Measurements from ENCODE around the gene PILRB. TPM values are rescaled to one million over a fixed set of nuclear protein-coding genes. Genes with fewer than 3 reads are reported as not detected.
"Not testable (repeated sequence)": the region's sequence is repeated elsewhere in the genome, so short reads cannot be mapped to it uniquely, and the experiment has no call there.

PILRB gene
- total and polyA plus RNA-seq, 9 of the 15 experiments (the other 6 are each of a cell fraction or from before 2014, with no cell fraction given): 6.2 to 94.6 (median 37.0) TPM

DNA sequence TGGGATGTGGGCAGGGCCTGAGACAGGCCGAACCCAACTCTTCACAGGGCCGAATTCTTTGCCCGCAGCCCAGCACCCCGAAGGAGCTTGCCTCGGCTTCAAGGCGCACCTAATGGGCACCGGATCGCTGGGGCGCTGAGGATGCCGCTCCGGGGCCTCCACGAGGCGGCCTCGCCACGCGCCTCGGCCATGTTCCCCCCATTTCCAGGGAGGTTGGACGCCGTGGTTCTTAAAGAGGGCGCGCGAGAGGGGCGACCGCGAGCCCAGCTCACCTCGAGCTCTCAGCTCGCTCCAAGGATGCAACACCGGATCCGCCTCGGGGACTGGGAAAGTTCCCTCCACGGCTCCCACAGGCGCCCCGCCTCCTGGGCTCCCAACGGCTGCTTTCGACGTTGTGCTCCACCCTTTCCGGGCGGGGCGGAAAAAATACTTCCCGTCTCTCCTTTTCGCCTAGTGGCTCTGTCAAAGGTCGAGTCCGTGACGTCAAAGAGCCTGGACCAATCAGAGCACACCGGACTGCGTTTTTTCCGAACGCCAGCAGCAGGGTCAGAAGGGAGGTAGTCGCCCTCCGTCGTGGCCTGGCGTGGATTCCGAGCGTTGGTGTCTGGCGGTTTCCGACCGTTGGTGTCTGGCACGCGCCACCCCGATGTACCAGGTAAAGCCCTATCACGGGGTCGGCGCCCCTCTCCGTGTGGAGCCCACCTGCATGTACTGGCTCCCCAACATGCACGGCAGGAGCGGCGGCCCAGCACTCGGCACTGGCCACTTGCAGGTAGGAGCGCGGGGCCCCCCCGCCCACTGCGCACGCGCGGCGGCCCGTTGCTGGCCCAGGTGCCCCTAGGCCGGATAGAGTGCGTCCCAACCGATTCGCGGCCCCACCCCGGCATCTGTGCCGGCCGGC, 22.1 kb upstream of the PILRB start (continued):
- TF ChIP-seq POLR2AphosphoS5 (IDR thresholded peaks at IDR 0.05; ENCODE audit: control insufficient read depth, insufficient read depth, low read depth, low read length): peak; percentile 95
- peak; percentile 91 for TF ChIP-seq SP1 (CRISPR knock-in tag; IDR thresholded peaks at IDR 0.05)
- TF ChIP-seq, protein P1, sequence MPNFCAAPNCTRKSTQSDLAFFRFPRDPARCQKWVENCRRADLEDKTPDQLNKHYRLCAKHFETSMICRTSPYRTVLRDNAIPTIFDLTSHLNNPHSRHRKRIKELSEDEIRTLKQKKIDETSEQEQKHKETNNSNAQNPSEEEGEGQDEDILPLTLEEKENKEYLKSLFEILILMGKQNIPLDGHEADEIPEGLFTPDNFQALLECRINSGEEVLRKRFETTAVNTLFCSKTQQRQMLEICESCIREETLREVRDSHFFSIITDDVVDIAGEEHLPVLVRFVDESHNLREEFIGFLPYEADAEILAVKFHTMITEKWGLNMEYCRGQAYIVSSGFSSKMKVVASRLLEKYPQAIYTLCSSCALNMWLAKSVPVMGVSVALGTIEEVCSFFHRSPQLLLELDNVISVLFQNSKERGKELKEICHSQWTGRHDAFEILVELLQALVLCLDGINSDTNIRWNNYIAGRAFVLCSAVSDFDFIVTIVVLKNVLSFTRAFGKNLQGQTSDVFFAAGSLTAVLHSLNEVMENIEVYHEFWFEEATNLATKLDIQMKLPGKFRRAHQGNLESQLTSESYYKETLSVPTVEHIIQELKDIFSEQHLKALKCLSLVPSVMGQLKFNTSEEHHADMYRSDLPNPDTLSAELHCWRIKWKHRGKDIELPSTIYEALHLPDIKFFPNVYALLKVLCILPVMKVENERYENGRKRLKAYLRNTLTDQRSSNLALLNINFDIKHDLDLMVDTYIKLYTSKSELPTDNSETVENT (CRISPR knock-in tag; IDR thresholded peaks at IDR 0.05): peak; percentile 97
- TF ChIP-seq, protein P2, sequence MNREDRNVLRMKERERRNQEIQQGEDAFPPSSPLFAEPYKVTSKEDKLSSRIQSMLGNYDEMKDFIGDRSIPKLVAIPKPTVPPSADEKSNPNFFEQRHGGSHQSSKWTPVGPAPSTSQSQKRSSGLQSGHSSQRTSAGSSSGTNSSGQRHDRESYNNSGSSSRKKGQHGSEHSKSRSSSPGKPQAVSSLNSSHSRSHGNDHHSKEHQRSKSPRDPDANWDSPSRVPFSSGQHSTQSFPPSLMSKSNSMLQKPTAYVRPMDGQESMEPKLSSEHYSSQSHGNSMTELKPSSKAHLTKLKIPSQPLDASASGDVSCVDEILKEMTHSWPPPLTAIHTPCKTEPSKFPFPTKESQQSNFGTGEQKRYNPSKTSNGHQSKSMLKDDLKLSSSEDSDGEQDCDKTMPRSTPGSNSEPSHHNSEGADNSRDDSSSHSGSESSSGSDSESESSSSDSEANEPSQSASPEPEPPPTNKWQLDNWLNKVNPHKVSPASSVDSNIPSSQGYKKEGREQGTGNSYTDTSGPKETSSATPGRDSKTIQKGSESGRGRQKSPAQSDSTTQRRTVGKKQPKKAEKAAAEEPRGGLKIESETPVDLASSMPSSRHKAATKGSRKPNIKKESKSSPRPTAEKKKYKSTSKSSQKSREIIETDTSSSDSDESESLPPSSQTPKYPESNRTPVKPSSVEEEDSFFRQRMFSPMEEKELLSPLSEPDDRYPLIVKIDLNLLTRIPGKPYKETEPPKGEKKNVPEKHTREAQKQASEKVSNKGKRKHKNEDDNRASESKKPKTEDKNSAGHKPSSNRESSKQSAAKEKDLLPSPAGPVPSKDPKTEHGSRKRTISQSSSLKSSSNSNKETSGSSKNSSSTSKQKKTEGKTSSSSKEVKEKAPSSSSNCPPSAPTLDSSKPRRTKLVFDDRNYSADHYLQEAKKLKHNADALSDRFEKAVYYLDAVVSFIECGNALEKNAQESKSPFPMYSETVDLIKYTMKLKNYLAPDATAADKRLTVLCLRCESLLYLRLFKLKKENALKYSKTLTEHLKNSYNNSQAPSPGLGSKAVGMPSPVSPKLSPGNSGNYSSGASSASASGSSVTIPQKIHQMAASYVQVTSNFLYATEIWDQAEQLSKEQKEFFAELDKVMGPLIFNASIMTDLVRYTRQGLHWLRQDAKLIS (CRISPR knock-in tag; IDR thresholded peaks at IDR 0.05): peak; percentile 48
- TF ChIP-seq NR2C1 (IDR thresholded peaks at IDR 0.05): peak; percentile 94
- TF ChIP-seq NR2C1 (tag; IDR thresholded peaks at IDR 0.05): peak; percentile 95
- peak; percentile 95 for TF ChIP-seq PML (IDR thresholded peaks at IDR 0.05; ENCODE audit: low read length)
- TF ChIP-seq FIP1L1 (IDR thresholded peaks at IDR 0.05; ENCODE audit: low read depth, low read length, poor library complexity, severe bottlenecking): peak; percentile 29
- TF ChIP-seq KHSRP (IDR thresholded peaks at IDR 0.05): peak; percentile 30; the same call in 1 of the 2 replicates
- TF ChIP-seq, protein P3, sequence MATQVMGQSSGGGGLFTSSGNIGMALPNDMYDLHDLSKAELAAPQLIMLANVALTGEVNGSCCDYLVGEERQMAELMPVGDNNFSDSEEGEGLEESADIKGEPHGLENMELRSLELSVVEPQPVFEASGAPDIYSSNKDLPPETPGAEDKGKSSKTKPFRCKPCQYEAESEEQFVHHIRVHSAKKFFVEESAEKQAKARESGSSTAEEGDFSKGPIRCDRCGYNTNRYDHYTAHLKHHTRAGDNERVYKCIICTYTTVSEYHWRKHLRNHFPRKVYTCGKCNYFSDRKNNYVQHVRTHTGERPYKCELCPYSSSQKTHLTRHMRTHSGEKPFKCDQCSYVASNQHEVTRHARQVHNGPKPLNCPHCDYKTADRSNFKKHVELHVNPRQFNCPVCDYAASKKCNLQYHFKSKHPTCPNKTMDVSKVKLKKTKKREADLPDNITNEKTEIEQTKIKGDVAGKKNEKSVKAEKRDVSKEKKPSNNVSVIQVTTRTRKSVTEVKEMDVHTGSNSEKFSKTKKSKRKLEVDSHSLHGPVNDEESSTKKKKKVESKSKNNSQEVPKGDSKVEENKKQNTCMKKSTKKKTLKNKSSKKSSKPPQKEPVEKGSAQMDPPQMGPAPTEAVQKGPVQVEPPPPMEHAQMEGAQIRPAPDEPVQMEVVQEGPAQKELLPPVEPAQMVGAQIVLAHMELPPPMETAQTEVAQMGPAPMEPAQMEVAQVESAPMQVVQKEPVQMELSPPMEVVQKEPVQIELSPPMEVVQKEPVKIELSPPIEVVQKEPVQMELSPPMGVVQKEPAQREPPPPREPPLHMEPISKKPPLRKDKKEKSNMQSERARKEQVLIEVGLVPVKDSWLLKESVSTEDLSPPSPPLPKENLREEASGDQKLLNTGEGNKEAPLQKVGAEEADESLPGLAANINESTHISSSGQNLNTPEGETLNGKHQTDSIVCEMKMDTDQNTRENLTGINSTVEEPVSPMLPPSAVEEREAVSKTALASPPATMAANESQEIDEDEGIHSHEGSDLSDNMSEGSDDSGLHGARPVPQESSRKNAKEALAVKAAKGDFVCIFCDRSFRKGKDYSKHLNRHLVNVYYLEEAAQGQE (IDR thresholded peaks at IDR 0.05; ENCODE audit: borderline replicate concordance): not testable (repeated sequence)
- TF ChIP-seq, protein P3 (CRISPR knock-in tag; IDR thresholded peaks at IDR 0.05; ENCODE audit: low read depth): peak; percentile 81; the same call in 1 of the 2 replicates
- TF ChIP-seq RAD51 (IDR thresholded peaks at IDR 0.05; ENCODE audit: borderline replicate concordance, low read depth): peak; percentile 7; the same call in 1 of the 2 replicates
